Large intestine (tissue), 3 donors: ENCODE data around the gene DCUN1D1. TPM values are rescaled to one million over a fixed set of nuclear protein-coding genes. Genes with fewer than 3 reads are reported as not detected.

Experiments used
- DNase-seq, 2 donors: peaks; one replicate each; pipeline versions ENCODE4 v3.0.0 to v3.0.0-alpha.2; 2013
- H3K27ac ChIP-seq: one replicate; pipeline ENCODE4 v1.5.1; 2013; ENCODE audit warnings: low read length
- H3K27me3 ChIP-seq: 2 replicates; pipeline ENCODE4 v1.6.1; 2013; ENCODE audit warnings: low read length; ENCODE audit not compliant: control insufficient read depth, insufficient read depth
- H3K36me3 ChIP-seq: 2 replicates; pipeline ENCODE4 v1.6.1; 2013; ENCODE audit warnings: low read length; ENCODE audit not compliant: control insufficient read depth, insufficient read depth
- H3K4me1 ChIP-seq: one replicate; pipeline ENCODE4 v1.6.1; 2013; ENCODE audit warnings: low read length; ENCODE audit not compliant: control insufficient read depth, insufficient read depth
- H3K4me3 ChIP-seq: one replicate; pipeline ENCODE4 v1.5.1; 2013; ENCODE audit warnings: low read length
- H3K9me3 ChIP-seq: one replicate; pipeline ENCODE4 v1.6.1; 2013; ENCODE audit warnings: mild to moderate bottlenecking, low read depth, low read length, moderate library complexity; ENCODE audit not compliant: control insufficient read depth
- WGBS: methylation state at CpG from one replicate; pipeline ENCODE4 v1.1.5; 2013; ENCODE audit warnings: low lambda C conversion rate; ENCODE audit not compliant: insufficient coverage; 5-methylcytosine and 5-hydroxymethylcytosine counted together
- polyA plus RNA-seq: library from polyadenylated mRNA; unstranded; fragments of 120-200 nt; gene quantifications from one replicate; pipeline ENCODE4 v1.2.1, GENCODE V29; 2013

The DCUN1D1 gene
- polyA plus RNA-seq, 1 donor, result 40.5 TPM

DNA sequence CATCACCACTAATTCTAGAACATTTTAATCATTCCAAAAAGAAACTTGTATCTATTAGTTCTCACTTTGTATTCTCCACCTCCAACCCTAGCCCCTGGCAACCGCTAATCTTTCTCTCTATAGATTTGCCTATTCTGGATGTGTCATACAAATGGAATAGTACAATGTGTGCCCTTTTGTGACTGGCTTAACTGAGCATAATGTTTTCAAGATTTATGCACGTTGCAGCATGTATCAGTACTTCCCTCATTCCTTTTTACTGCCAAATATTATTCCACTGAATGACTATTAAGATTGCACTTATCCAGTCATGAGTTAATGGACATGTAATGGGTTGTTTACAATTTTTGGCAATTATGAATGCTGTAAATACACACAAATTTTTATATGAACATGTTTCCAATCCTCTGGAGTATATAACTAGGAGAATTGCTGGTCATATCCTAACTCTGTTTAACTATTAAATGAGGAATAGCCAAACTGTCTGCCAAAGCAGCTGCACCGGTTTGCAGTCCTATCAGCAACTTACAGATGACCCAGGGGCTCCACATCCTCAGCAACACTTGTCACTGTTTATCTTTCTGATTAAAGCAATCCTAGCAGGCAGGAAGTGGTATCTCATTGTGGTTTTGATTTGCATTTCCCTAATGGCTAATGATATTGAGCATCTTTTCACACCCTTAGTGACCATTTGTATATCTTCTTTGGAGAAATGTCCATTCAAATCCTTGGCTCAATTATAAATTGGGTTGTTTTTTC lies 42.9 kb downstream of the DCUN1D1 start:
- no peaks in the 10 kb centered on the region for H3K4me1 ChIP-seq
- H3K4me3 ChIP-seq, result no peak overlapping the region
- H3K27ac ChIP-seq, result no peak overlapping the region
- H3K27me3 ChIP-seq, result no peaks in the 10 kb centered on the region
- DNase-seq, result no peak
- 80% methylated on average over 1 of the region's 3 CpGs for WGBS
- H3K36me3 ChIP-seq, result peaks cover 4% of the 10 kb centered on the region
- no peaks in the 10 kb centered on the region for H3K9me3 ChIP-seq

DNA sequence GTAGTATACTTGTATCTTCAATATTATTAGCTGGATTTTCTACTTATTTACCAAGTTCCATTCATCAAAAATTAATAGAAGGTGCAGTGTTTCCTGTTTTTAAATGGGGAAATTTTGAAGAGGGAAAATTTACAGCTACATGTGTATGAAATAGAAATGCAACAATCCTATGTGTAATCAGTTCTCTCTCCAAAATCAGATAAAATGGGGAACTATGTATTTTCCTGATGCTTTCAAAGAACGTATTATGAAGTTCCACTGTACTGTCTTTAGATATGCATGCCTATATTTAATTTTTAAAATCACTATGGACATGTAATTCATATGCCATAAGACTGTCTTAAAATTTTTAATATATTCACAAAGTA lies 43.4 kb downstream of the DCUN1D1 start:
- H3K27me3 ChIP-seq, result no peaks in the 10 kb centered on the region
- 100% methylated on average over 1 of the region's 1 CpG for WGBS
- peaks cover 4% of the 10 kb centered on the region for H3K36me3 ChIP-seq
- no peak overlapping the region for H3K27ac ChIP-seq
- no peaks in the 10 kb centered on the region for H3K4me1 ChIP-seq
- no peak for DNase-seq
- H3K4me3 ChIP-seq, result no peak overlapping the region
- H3K9me3 ChIP-seq, result peaks cover 2% of the 10 kb centered on the region

DNA sequence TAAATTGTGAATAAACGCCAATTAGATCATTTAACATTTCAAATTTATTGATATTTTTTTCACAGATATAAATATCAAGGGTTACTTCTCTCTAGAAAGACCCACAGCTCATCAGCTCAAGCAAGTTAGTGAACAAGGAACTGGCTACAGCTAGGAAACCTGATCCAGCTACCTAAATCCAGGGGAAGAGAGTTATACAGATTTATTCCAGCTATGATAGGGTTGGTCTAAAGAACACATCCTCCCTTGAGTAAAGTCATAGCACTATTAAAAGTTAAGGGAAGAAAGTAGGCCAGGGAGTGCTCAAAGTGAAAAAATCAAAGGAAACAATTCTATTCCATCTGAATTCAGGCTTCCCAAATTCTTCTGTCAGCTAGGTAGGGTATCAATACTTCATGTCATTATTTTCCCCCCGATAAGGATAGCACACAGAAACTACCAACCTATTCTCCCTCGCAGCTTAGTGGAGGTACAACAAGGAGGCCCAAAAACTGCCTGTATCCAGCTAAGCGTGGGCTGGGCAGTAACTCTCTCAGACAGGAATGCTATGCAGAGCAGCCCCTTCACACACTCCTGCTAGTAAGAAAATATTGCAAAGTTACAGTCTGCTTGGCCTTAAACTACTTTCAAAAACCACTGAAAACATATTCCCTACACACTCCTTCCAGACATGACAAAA lies 44.0 kb downstream of the DCUN1D1 start:
- Histone ChIP-seq H3K9me3 (peaks cover 5% of the 10 kb centered on the region), H3K27me3 (no peaks in the 10 kb centered on the region), H3K27ac (no peak overlapping the region), H3K4me3 (no peak overlapping the region), H3K4me1 (no peaks in the 10 kb centered on the region), H3K36me3 (peaks cover 4% of the 10 kb centered on the region)
- WGBS, result no CpG with 5 or more reads among the region's 4 CpGs
- no peak for DNase-seq

DNA sequence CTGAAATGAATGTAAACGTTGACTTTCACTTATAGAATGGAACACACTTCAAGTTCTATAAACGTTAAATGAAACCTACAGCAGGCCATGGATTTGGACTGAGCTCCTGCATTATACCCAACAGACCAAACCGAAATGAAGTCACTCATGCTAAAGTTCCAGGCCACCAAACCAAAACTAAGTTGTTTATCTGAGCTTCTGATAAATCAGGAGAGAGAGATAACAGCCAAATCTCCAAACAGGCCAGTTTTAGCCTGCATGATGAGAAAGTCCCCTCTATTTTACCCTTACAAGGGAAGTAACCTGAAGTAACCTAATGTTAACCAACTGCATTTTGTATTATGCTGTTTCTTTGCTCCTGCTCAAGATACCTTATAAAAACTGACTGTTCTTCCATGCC lies 44.5 kb downstream of the DCUN1D1 start:
- H3K4me1 ChIP-seq, result no peaks in the 10 kb centered on the region
- no peaks in the 10 kb centered on the region for H3K27me3 ChIP-seq
- H3K4me3 ChIP-seq, result no peak overlapping the region
- no peak for DNase-seq
- no CpG with 5 or more reads among the region's 3 CpGs for WGBS
- H3K9me3 ChIP-seq, result peaks cover 5% of the 10 kb centered on the region
- H3K36me3 ChIP-seq, result peaks cover 4% of the 10 kb centered on the region
- no peak overlapping the region for H3K27ac ChIP-seq

DNA sequence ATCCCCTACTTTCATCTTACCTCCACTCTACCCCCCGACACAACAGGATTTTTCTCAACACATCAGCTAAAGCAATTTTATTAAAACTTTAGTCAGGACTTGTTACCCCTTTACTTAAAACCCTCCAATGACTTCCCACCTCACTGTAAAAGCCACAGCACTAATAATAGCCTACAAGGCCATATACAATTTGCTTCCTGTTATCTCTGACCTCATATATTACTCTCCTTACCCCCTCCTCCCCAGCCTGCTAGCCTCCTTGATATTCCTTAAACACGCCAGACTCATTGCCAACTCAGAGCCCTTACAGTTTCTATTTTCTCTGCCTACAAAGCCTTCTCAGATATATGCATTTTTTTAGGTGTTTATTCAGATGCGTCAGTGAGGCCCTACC lies 54.4 kb downstream of the DCUN1D1 start:
- no peak overlapping the region for H3K4me3 ChIP-seq
- 100% methylated on average over 1 of the region's 3 CpGs for WGBS
- H3K27ac ChIP-seq, result no peak overlapping the region
- no peaks in the 10 kb centered on the region for H3K36me3 ChIP-seq
- H3K4me1 ChIP-seq, result peaks cover under 1% of the 10 kb centered on the region
- no peak for DNase-seq
- no peaks in the 10 kb centered on the region for H3K9me3 ChIP-seq
- no peaks in the 10 kb centered on the region for H3K27me3 ChIP-seq

DNA sequence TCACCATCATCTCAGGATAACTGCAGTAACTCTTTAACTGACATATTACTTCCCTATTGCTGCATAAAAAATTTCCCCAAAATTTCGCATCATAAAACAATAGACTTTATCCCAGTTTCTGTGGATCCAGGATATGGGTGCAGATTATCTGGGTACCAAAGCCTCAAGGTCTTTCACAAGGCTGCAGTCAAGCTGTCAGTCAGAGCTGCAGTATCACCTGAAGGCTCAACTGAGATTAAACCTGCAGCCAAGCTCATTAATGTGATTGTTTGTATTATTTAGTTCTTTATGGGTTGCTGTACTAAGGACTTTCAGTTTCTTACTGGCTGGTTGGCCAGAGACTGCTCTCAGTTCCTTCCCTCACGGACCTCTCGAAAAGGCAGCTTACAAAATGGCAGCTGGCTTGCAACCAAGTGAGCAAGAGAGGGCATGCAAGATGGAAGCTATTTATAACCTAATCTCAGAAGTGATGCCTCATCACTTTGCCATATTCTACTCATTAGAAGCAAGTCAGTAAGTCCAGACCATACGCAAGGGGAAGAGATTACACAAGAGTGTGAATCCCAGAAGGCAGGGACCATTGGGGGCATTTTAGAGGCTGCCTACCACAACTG lies 54.9 kb downstream of the DCUN1D1 start:
- peaks cover 5% of the 10 kb centered on the region for H3K4me1 ChIP-seq
- no peak for DNase-seq
- no peak overlapping the region for H3K4me3 ChIP-seq
- no CpG with 5 or more reads among the region's 4 CpGs for WGBS
- no peaks in the 10 kb centered on the region for H3K9me3 ChIP-seq
- H3K27ac ChIP-seq, result no peak overlapping the region
- no peaks in the 10 kb centered on the region for H3K27me3 ChIP-seq
- H3K36me3 ChIP-seq, result no peaks in the 10 kb centered on the region

DNA sequence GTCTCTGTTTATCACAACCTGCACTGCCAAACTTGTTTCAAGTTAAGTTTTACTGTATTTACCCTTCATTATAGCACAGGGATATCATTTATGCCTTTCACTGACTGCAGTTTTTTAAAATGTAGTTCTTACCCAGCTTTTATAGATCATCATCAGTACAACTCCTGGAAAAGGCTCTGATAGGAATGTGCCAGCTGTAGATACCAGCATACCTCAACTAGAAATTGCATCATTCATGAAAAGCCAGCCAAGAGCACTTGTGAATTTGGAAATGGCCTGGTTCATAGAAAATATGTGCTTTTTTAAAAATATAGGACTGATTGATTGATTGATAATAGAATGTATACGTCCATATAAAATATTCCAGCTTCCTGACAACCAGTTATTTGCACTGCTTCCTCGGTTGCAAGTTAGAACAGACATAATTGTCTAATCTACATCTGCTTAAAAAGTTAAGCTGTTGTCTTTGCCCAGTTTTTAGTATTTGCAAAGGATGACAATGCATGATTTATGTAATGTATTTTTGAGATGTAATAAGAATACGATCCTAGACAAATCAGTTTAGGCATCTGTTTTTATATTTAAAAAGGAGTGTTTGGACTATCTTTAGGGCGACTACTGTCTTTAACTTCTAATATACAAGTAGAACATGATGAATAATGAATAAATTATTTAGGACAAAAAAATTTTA lies 58.5 kb downstream of the DCUN1D1 start:
- no peaks in the 10 kb centered on the region for H3K9me3 ChIP-seq
- DNase-seq, result no peak
- WGBS, result 94% methylated on average over 2 of the region's 4 CpGs

DNA sequence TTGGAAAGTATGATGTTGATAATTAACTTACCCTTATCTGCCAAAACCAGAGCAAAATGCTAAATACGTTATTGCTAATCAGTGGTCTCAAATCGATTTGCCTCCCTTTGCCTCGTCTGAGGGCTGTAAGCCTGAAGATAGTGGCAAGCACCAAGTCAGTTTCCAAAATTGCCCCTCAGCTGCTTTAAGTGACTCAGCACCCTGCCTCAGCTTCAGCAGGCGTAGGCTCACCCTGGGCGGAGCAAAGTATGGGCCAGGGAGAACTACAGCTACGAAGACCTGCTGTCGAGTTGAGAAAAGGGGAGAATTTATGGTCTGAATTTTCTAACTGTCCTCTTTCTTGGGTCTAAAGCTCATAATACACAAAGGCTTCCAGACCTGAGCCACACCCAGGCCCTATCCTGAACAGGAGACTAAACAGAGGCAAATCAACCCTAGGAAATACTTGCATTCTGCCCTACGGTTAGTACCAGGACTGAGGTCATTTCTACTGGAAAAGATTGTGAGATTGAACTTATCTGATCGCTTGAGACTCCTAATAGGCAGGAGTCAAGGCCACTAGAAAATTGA lies 59.7 kb downstream of the DCUN1D1 start:
- WGBS, result 20% methylated on average over 1 of the region's 9 CpGs
- Histone ChIP-seq H3K27ac (peak overlapping the region; percentile 22), H3K27me3 (no peaks in the 10 kb centered on the region), H3K9me3 (no peaks in the 10 kb centered on the region), H3K36me3 (no peaks in the 10 kb centered on the region), H3K4me3 (no peak overlapping the region), H3K4me1 (peaks cover 6% of the 10 kb centered on the region)
- DNase-seq, result peak; percentile 45 to 73

More for the DNA sequence above, 58.5 kb downstream of the DCUN1D1 start:
- Histone ChIP-seq H3K4me3 (no peak overlapping the region), H3K27ac (no peak overlapping the region), H3K4me1 (peaks cover 6% of the 10 kb centered on the region), H3K27me3 (no peaks in the 10 kb centered on the region), H3K36me3 (no peaks in the 10 kb centered on the region)

DNA sequence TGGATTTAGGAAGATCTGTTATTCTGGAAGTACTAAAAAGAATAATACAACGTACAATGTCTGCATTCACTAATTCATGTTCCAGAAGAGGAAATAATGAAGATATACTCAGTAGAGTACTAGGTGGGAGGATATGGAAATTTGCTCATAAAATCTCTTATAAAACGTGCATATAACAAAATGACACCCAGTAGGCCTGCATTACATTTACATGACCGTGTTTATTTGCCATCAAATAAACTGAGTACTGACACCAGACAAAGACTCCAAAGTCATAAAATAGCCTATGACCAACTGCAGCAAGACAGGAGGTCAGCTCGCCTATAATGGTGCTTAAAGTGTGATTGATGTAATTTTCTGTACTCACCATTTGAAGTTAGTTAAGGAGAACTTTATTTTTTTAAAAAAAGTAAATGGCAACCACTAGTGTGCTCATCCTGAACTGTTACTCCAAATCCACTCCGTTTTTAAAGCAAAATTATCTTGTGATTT lies 60.4 kb downstream of the DCUN1D1 start:
- Histone ChIP-seq H3K9me3 (no peaks in the 10 kb centered on the region), H3K27me3 (no peaks in the 10 kb centered on the region), H3K4me3 (no peak overlapping the region), H3K27ac (no peak overlapping the region), H3K4me1 (peaks cover 6% of the 10 kb centered on the region), H3K36me3 (no peaks in the 10 kb centered on the region)
- WGBS, result 63% methylated on average over 2 of the region's 5 CpGs
- DNase-seq, result no peak

DNA sequence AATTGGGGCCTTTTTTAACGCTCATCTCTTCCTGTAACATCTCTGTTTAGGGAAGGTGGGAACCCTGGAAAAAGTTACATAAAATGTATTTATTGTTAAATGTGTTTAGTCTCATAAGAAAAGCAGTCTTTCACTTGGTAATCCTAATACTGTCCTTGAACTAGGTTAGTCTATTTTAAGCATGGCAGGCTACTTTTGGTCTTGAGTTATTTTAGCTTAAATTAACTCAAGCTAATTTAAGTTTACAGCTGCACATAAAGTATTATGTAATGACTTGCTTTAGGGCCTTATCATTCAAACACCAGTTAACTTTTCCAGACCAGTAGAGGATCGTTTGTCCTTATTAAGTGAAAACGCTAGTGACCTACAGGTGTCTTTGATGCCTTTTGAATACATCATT lies 63.2 kb downstream of the DCUN1D1 start:
- no CpG with 5 or more reads among the region's 3 CpGs for WGBS
- DNase-seq, result no peak
- no peaks in the 10 kb centered on the region for H3K9me3 ChIP-seq
- H3K27me3 ChIP-seq, result no peaks in the 10 kb centered on the region
- H3K4me1 ChIP-seq, result peaks cover 6% of the 10 kb centered on the region
- H3K27ac ChIP-seq, result no peak overlapping the region
- peaks cover 4% of the 10 kb centered on the region for H3K36me3 ChIP-seq
- H3K4me3 ChIP-seq, result no peak overlapping the region
